RKO (cell line): ENCODE results near the gene EEFSEC.

Experiments
- DNase-seq: peaks from one replicate; pipeline ENCODE4 v3.0.0-alpha.2; 2016; ENCODE audit warnings: low spot score

EEFSEC gene

DNA sequence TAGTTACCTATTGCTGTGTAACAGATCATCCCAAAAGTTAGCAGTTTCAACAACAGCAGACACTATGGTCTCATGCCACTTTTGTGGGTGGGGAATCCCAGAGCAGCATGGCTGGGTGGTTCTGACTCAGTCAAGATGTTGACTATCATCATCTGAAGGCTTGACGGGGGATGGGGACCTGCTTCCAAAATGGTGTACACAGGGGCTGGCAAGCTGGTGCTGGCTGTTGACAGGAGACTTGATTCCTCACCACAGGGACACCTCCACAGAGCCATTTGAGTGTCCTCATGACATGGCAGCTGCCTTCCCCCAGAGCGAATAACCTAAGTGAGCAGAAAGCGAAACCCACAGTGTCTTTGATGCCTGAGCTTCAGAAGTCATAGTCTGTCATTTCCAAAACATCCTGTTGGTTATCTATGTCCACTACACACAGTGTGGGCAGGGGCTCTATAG is 294.3 kb downstream of the EEFSEC start:
- DNase-seq = no peak

- DNase-seq = no peak
Measured at GRCh38 chr3:128448491-128448890, 295.2 kb downstream of the EEFSEC start.

DNA sequence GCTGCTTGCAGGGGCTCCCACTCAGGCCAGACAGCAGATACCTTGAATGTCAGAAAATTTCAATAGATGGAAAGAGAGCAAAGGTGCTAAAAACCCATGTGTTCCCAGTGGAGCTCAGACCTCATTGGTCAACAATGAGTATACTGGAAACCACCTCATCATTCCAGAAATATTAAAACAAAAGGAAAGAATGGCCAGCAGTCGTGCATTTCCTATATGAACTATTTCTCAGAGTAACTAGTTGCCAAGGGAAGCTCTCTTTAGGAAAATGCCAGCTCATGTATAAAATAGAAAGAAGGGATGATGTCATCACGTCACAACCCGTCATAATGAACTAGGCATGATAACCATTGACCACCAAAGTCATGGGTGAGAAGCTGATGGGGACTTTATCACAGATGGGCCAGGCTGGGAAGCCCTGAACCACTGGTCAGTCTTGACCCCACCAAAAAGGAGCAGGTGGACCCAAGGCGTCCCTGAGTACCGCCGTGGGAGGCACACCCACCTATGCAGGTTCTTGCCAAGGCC is 295.9 kb downstream of the EEFSEC start:
- no peak for DNase-seq

DNA sequence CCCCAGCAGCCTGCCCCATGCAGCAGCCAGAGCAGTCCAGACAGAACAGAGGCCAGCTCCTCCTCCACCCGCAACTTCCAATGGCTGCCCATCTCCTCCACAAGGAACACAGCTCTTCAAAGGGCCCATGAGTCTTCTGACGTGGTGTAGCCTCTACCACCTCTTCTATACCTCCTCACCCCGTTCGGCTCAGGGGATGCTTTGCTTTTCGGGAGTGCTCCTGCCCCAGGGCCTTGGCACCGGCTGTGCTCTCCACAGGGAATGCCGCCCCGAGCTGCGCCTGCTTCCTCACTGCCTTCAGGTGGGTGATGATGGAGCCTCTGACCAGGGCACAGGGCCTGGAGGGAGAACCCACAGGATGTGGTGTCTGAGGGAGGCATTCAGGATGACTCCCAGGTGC is 298.8 kb downstream of the EEFSEC start:
- DNase-seq = no peak

GRCh38 chr3:128452678-128453275 is 299.5 kb downstream of the EEFSEC start:
- DNase-seq = no peak

DNA sequence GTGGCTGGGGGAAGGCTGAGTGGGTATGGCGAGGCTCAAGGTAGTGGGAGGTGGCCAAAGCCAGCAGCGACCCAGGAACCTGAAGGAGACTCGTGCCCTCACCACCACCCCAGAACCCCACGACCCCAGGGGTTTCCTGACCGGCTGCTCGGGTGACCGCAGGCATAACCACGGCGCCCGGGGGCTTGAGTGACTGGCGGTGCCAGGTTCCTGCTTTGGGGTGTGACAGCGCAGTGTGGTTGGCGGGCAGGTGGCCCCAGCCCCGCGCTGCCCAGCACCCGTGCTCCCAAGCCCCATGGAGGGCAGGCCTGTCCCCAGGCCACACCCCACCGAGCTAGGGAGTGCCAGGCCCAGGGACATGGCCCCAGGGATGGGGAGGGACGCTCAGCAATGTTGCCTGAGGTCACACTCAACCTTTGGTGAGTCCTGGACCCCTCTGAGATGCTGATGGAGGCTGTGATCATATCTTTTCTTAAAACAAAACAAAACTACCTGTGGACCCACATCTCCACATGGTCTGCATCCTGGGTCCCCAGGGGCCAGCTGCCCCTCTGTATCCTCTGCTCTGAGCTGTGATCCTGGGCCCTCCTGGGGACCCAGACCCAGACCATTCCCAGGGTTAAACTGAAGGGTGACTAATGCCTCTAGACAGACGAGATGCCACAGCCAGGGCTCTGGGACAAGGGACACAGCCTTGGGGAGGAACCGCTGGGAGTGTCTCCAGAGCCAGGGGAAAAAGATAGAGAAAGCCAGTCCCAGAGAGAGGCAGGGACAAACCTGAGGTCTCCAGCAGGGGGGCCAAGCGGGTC is 300.4 kb downstream of the EEFSEC start:
- no peak for DNase-seq

DNA sequence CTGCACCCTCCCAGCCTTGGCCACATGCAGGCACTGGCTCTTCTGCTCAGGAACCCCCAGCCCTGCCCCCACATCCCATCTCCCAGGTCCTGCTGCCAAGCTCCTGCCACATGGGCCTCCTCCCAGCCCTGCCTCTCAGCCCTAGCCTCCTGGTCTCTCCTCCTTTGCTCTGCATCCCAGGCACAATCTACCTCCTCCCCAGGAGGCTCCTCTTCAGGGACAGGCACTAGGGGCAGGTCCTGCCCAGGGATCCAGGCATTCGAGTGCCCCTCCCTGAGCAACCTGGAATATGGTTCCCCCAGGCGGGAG is 301.0 kb downstream of the EEFSEC start:
- DNase-seq = no peak

DNA sequence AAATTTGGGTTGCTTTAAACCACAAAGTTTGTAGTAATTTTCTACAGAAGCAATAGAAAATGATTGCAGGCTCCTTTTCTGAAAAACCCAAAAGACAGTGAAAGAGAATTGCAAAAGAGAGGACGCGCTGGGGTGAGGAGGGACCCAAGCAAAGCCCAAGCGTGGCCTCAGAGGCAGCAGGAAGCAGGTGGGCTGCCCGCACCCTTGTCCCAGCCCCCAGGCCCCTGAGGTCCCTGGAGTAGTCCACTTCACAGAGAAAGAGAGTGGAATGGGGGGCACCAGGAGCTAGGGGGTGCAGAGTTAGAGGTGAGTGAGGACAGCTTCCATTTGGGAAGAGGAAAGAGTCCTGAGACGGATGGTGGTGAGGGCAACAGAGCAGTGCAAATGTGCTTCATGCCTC is 301.8 kb downstream of the EEFSEC start:
- DNase-seq = no peak

DNA sequence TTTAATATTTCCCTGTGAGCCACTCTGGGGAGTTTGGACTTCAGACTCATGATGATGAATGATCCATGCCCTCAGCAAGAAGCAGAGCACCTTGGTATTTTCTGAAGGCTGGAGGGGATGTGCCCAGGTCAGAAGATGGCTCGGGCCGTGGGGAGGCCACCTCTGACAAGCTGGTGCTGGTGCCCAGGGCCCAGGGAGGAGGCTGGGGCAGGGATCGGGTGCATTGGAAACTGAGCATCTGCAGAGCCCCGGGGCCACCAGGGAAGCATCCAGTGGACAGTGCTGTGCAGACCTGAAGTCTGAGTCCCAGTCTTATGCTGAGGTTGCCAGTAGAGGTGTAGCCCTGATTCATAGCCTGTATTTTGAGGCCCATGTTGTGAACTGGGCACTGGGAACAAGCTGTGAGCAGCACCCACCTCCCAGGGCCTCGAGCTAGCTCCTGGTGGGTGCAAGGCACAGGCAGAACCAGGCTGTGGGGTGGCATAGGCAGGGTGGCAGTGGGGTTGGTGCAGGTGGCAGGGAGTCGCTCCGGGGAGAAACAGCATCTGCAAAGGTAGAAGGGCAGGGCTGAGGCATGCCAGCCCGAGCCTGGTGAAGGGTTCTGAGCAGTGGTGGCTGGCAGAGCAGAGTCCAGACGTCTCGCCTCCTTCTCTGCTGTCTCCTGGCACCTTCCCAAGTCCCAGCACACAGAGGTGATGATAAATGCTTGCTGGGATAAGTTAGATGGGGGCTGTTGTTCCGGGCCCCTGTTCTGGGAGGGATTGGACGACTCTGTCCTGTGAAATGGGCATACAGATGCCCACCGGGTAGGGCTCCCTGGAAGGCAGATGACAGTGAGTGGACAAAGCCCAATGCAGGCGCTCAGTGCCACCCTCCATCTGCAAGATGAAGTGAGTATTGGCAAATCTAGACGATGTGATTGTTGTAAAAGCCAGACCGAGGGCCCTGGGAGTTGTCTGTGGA is 302.8 kb downstream of the EEFSEC start:
- DNase-seq = no peak

- no peak for DNase-seq
Measured at GRCh38 chr3:128456776-128457715, 303.8 kb downstream of the EEFSEC start.

- no peak for DNase-seq
Measured at GRCh38 chr3:128457937-128458336, 304.7 kb downstream of the EEFSEC start.
